HG03520 (cell line): ENCODE results near the gene UBA1.

Experiments used
- ATAC-seq: cut with Tn5 transposase; IDR thresholded peaks from one replicate; pipeline ENCODE4 v1.9.1; 2021; ENCODE audit warnings: mild to moderate bottlenecking, moderate library complexity; ENCODE audit not compliant: unreplicated experiment

The UBA1 gene

GRCh38 chrX:47228550-47229270, 35.1 kb downstream of the UBA1 start:
- no peak for ATAC-seq

GRCh38 chrX:47229427-47229826, 35.8 kb downstream of the UBA1 start:
- ATAC-seq: no peak

- no peak for ATAC-seq
These were observed 36.7 kb downstream of the UBA1 start for GRCh38 chrX:47230136-47230868.

- ATAC-seq: no peak
These were observed 37.5 kb downstream of the UBA1 start for GRCh38 chrX:47231167-47231566.

GRCh38 chrX:47232197-47232802, 38.7 kb downstream of the UBA1 start:
- ATAC-seq: no peak

- ATAC-seq: no peak
These were observed 39.2 kb downstream of the UBA1 start, which contains the start of gene USP11 for GRCh38 chrX:47232803-47233332. TSS of gene USP11 (plus strand) at chrX:47233009. CDS start at chrX:47233044, 35 bp downstream.

- peak; percentile 71 for ATAC-seq
These were observed 39.9 kb downstream of the UBA1 start for GRCh38 chrX:47233333-47234113.

- no peak for ATAC-seq
These were observed 41.0 kb downstream of the UBA1 start for GRCh38 chrX:47234583-47234982.

GRCh38 chrX:47235691-47236103, 42.1 kb downstream of the UBA1 start:
- ATAC-seq: no peak

GRCh38 chrX:47239199-47239598, 45.6 kb downstream of the UBA1 start:
- ATAC-seq: no peak

GRCh38 chrX:47239898-47240545, 46.4 kb downstream of the UBA1 start:
- ATAC-seq: no peak

GRCh38 chrX:47240619-47241018, 47.0 kb downstream of the UBA1 start:
- no peak for ATAC-seq

GRCh38 chrX:47241201-47242011, 47.8 kb downstream of the UBA1 start:
- ATAC-seq: no peak

GRCh38 chrX:47242321-47242720, 48.7 kb downstream of the UBA1 start:
- no peak for ATAC-seq

- ATAC-seq: no peak
These were observed 49.7 kb downstream of the UBA1 start for GRCh38 chrX:47243351-47243750.

GRCh38 chrX:47244676-47245075, 51.0 kb downstream of the UBA1 start:
- ATAC-seq: no peak

- no peak for ATAC-seq
These were observed 51.5 kb downstream of the UBA1 start for GRCh38 chrX:47245156-47245555.

- ATAC-seq: no peak
These were observed 53.8 kb downstream of the UBA1 start for GRCh38 chrX:47247206-47247998.

GRCh38 chrX:47247999-47248320, 54.3 kb downstream of the UBA1 start:
- no peak for ATAC-seq
